ENCODE data around the gene MSANTD1. TPM values are rescaled to one million over a fixed set of nuclear protein-coding genes. Genes with fewer than 3 reads are reported as not detected.

The MSANTD1 gene
- total RNA-seq, 4 donors from 2014 or later: 2.0 to 4.9 (median 2.4) TPM

DNA sequence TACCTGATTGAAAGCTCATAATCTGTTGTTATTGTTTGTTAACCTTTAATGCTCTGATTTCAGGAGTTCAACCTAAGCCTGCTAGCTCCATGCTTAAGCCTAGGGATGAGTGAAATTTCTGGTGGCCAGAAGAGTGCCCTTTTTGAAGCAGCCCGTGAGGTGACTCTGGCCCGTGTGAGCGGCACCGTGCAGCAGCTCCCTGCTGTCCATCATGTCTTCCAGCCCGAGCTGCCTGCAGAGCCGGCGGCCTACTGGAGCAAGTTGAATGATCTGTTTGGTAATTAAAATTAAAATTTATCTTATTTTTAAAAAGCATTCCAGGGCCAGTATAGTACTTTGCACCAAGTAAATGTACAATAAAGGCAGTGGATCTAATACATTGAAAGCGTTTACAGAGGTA is 37.1 kb upstream of the MSANTD1 start:
- Histone ChIP-seq H3K36me3 (peaks cover 67 to 77% of the 10 kb centered on the region in 2 donors), H3K4me3 (replicated peaks in 1 of 3) (no peak overlapping the region), H3K4me1 (no peaks in the 10 kb centered on the region), H3K27ac (no peak overlapping the region), H3K9me3 (no peaks in the 10 kb centered on the region), H3K27me3 (no peaks in the 10 kb centered on the region)
- TF ChIP-seq CTCF (IDR thresholded peaks at IDR 0.05) (no peak), POLR2A (IDR thresholded peaks at IDR 0.05) (no peak)
- WGBS, 2 donors: 94 to 97% methylated on average over 8 of the region's 8 CpGs
- DNase-seq: no peak
- intact Hi-C loops (cut with DNase I): no loop called here

DNA sequence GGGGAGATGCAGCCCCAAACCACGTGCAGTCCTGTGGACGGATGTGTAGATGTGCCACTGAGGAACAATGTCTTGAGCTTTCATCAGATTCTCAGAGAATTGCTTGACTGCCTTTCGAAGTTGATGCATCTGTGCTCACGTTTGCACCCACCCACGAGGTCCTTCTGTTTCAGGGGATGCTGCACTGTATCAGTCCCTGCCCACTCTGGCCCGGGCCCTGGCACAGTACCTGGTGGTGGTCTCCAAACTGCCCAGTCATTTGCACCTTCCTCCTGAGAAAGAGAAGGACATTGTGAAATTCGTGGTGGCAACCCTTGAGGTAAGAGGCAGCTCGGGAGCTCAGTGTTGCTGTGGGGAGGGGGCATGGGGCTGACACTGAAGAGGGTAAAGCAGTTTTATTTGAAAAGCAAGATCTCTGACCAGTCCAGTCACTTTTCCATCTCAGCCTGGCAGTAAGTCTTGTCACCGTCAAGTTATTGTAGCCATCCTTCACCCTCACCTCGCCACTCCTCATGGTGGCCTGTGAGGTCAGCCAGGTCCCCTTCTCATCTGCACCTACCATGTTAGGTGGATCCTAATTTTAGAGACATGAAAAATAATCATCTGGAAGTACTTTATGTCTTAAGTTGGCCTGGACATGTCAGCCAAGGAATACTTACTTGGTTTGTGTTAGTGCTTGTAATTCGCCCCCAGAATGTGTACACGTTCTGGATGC is 36.4 kb upstream of the MSANTD1 start:
- Histone ChIP-seq H3K4me3 (replicated peaks in 1 of 3) (no peak overlapping the region), H3K4me1 (no peaks in the 10 kb centered on the region), H3K27me3 (no peaks in the 10 kb centered on the region), H3K36me3 (peaks cover 65 to 72% of the 10 kb centered on the region in 2 donors), H3K9me3 (no peaks in the 10 kb centered on the region), H3K27ac (no peak overlapping the region)
- TF ChIP-seq CTCF (IDR thresholded peaks at IDR 0.05) (no peak), POLR2A (IDR thresholded peaks at IDR 0.05) (no peak)
- 96 to 98% methylated on average over 11 to 12 of the region's 12 CpGs for WGBS, 2 donors
- intact Hi-C loops (cut with DNase I): no loop called here
- DNase-seq: no peak

GRCh38 chr4:3213106-3213425 is 35.9 kb upstream of the MSANTD1 start:
- H3K36me3 ChIP-seq: peaks cover 71 to 72% of the 10 kb centered on the region in 2 donors
- WGBS, 2 donors: 95 to 100% methylated on average over 3 to 4 of the region's 4 CpGs
- DNase-seq: no peak

DNA sequence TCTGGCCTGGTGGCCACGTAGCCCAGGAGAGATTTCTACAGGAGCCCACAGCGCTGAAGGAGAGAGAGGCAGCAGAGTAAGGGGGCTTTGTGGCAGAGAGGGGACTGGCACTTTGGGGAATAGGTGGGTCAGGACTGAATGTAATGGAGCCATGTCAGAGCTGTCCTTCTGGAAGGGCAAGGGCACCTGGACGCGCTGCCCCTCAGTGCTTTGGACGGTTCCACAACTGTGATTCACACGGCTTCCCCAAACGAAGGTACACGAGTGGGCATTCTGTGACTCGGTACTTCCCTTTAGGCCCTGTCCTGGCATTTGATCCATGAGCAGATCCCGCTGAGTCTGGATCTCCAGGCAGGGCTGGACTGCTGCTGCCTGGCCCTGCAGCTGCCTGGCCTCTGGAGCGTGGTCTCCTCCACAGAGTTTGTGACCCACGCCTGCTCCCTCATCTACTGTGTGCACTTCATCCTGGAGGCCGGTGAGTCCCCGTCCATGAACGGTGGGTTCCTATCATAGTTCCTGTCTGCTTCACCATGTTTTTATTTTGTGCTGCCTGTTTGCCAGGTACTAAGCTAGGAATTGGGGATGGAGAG is 35.2 kb upstream of the MSANTD1 start:
- H3K36me3 ChIP-seq: peaks cover 75 to 78% of the 10 kb centered on the region in 2 donors
- H3K9me3 ChIP-seq: no peaks in the 10 kb centered on the region
- intact Hi-C loops (cut with DNase I): no loop called here
- H3K4me3 ChIP-seq (replicated peaks in 1 of 3): no peak overlapping the region
- H3K27ac ChIP-seq: no peak overlapping the region
- H3K4me1 ChIP-seq: no peaks in the 10 kb centered on the region
- TF ChIP-seq POLR2A (IDR thresholded peaks at IDR 0.05) (no peak), CTCF (IDR thresholded peaks at IDR 0.05) (no peak)
- WGBS, 2 donors: 94 to 95% methylated on average over 15 of the region's 15 CpGs
- H3K27me3 ChIP-seq: no peaks in the 10 kb centered on the region
- no peak for DNase-seq

More at GRCh38 chr4:3213106-3213425, 35.9 kb upstream of the MSANTD1 start:
- no peak overlapping the region for H3K27ac ChIP-seq
- no peaks in the 10 kb centered on the region for H3K9me3 ChIP-seq
- intact Hi-C loops (cut with DNase I): no loop called here
- H3K4me1 ChIP-seq: no peaks in the 10 kb centered on the region
- H3K27me3 ChIP-seq: no peaks in the 10 kb centered on the region
- H3K4me3 ChIP-seq (replicated peaks in 1 of 3): no peak overlapping the region
- TF ChIP-seq POLR2A (IDR thresholded peaks at IDR 0.05) (no peak), CTCF (IDR thresholded peaks at IDR 0.05) (no peak)

- Histone ChIP-seq H3K27me3 (no peaks in the 10 kb centered on the region), H3K36me3 (peaks cover 69 to 74% of the 10 kb centered on the region in 2 donors), H3K4me3 (replicated peaks in 1 of 3) (no peak overlapping the region), H3K27ac (no peak overlapping the region), H3K9me3 (no peaks in the 10 kb centered on the region), H3K4me1 (no peaks in the 10 kb centered on the region)
- WGBS, 2 donors: 91 to 93% methylated on average over 12 of the region's 12 CpGs
- DNase-seq: no peak
- TF ChIP-seq POLR2A (IDR thresholded peaks at IDR 0.05) (no peak), CTCF (IDR thresholded peaks at IDR 0.05) (no peak)
- intact Hi-C loops (cut with DNase I): no loop called here
These were observed 33.7 kb upstream of the MSANTD1 start for GRCh38 chr4:3215256-3215655.

Measured in thyroid gland (tissue), 4 donors.